Measurements from ENCODE around the gene TRIP10.
A peak's percentile ranks its signal among the peaks of the same experiment; 100 is the strongest.

TRIP10 gene

DNA sequence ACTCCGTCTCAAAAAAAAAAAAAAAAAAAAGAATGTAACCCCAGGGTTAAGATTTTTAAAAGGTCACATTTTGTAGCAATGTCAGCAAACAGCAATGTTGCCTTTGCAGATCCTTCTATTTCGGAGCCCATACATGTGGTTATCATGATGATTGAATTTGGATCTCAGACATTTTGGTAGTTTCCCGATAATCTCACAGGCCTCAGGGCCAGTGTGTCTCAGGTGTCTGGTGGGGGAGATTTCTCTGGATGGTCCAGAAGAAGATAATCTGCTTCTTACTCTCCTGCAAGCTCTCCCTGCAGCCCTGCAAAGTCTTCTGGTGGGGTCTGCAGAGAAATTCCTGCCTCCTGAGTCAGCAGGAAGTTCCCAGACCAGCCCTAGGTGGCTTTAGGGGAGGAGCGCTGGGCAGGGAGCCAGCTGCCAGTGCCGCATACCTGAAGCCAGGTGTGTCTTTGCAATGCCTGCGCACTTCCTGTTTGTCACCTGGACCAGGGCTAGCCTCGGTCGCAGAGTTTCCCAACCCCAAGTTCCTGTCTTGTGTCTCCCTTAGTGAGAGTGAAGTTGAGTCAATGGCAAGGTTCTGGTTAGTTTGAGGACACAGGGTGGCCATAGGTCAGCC, 26.4 kb downstream of the TRIP10 start:
- Mint-ChIP-seq H3K9me3 (no peaks in the 10 kb centered on the region), H3K27ac (peak overlapping the region in 2 of 3 experiments; percentile 6 to 69), H3K27me3 (ENCODE audit: low read depth) (peaks cover 54% of the 10 kb centered on the region), H3K4me3 (peak overlapping the region; percentile 72 to 76 (median 74)), H3K36me3 (ENCODE audit: low read depth) (no peaks in the 10 kb centered on the region), H3K4me1 (peaks cover 11% of the 10 kb centered on the region)
- TF ChIP-seq, protein P1, sequence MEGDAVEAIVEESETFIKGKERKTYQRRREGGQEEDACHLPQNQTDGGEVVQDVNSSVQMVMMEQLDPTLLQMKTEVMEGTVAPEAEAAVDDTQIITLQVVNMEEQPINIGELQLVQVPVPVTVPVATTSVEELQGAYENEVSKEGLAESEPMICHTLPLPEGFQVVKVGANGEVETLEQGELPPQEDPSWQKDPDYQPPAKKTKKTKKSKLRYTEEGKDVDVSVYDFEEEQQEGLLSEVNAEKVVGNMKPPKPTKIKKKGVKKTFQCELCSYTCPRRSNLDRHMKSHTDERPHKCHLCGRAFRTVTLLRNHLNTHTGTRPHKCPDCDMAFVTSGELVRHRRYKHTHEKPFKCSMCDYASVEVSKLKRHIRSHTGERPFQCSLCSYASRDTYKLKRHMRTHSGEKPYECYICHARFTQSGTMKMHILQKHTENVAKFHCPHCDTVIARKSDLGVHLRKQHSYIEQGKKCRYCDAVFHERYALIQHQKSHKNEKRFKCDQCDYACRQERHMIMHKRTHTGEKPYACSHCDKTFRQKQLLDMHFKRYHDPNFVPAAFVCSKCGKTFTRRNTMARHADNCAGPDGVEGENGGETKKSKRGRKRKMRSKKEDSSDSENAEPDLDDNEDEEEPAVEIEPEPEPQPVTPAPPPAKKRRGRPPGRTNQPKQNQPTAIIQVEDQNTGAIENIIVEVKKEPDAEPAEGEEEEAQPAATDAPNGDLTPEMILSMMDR (IDR thresholded peaks at IDR 0.05; ENCODE audit: unreplicated experiment in 3 of 3), result no peak

DNA sequence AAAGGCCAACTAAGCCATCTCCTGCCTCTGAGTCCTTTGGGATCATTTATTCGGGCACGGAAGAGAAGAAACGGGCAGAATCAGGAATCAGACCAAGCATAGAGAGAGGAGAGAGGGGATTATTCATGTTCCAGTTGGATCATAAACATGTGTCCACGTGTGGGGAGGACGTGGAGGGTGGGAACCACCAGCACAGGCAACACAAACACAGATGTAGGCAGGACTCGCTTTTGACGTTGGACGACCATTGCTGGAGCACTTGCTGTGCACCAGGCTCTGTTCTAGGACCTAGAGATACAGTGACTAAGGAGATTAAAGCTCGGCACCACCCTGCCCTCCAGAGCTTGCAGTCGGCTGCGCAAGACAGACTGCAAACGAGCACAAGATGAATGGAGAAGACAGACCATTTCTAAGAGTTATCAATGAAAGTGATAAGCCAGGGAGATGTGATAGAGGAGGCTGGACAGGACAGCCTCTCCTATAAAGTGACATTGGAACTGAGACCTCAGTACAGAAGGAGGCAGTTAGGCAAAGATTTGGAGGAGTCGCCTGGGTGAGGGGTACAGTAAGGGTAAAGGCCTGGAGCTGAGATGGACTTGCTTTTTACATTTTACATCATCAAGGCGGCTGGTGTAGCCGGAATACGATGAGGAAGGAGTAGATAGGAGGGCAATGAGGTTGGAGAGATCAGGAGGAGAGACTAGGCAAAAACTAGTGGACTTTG, 27.0 kb downstream of the TRIP10 start:
- TF ChIP-seq, protein P1 (IDR thresholded peaks at IDR 0.05; ENCODE audit: unreplicated experiment in 3 of 3), result no peak
- H3K4me3 Mint-ChIP-seq, result peak overlapping the region; percentile 72 to 76 (median 74)
- no peaks in the 10 kb centered on the region for H3K9me3 Mint-ChIP-seq
- H3K4me1 Mint-ChIP-seq, result peaks cover 11% of the 10 kb centered on the region
- H3K36me3 Mint-ChIP-seq (ENCODE audit: low read depth), result no peaks in the 10 kb centered on the region
- peaks cover 58% of the 10 kb centered on the region for H3K27me3 Mint-ChIP-seq (ENCODE audit: low read depth)
- peak overlapping the region in 2 of 3 experiments; percentile 6 to 69 for H3K27ac Mint-ChIP-seq

GRCh38 chr19:6767081-6767356, 27.5 kb downstream of the TRIP10 start:
- H3K4me3 Mint-ChIP-seq, result peak overlapping the region; percentile 38 to 76 (median 74)
- H3K27me3 Mint-ChIP-seq (ENCODE audit: low read depth), result peaks cover 60% of the 10 kb centered on the region
- no peaks in the 10 kb centered on the region for H3K9me3 Mint-ChIP-seq
- H3K36me3 Mint-ChIP-seq (ENCODE audit: low read depth), result no peaks in the 10 kb centered on the region
- TF ChIP-seq, protein P1 (IDR thresholded peaks at IDR 0.05; ENCODE audit: unreplicated experiment in 3 of 3), result no peak
- H3K27ac Mint-ChIP-seq, result no peak overlapping the region
- peaks cover 11% of the 10 kb centered on the region for H3K4me1 Mint-ChIP-seq

DNA sequence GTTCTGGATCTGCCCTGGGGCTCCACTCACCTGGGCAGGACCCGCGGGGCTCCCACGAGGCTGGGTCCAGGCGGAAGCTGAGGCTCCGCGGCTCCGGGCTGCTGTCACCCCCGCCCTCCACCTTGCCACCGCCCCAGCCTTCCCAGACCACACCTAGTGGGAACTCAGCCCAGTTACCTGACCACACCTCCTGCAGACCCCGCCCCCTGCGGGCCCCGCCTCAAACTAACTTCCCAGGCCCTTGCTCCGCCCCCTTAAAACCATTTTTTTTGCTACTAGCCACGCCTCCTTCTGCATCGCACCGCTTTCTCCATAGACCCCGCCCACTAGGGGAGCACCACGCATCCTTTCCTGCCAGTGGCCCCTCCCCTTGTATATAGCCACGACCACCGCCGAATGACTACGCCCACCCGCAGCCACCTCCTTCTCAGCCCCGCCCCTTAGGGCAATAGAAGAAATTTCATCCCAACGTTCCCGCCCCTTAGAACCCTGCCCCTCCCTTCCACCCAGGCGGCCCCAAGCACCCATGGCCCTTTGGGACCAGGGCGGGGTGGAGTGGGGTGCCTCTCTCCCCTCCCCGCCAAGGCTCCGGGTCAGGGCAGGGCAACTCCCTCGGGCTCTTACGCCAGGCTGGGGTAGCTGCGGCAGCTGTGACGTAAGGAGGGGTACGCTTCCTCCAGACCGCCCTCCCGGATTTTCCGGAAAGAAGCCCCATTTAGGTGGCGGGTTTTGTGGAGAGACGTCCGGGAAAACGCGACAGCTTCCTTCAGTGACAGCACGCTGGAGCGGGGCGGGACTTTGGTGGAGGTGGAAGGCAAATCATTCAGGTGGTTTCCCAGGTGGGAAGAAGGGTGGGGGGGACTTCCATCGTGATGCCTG, 28.1 kb downstream of the TRIP10 start, which contains the start of gene SH2D3A:
TSS of gene SH2D3A (minus strand) at position 79 of the 879 bp plus-strand sequence. CDS start 3,687 bp downstream, outside the sequence.
- peak within 1 kb of the TSS in 2 of 3 experiments; percentile 6 to 69 for H3K27ac Mint-ChIP-seq
- H3K27me3 Mint-ChIP-seq (ENCODE audit: low read depth), result peaks cover 60% of the 10 kb centered on the region
- H3K4me1 Mint-ChIP-seq, result peaks cover 11% of the 10 kb centered on the region
- TF ChIP-seq, protein P1 (IDR thresholded peaks at IDR 0.05; ENCODE audit: unreplicated experiment in 3 of 3), result no peak
- no peaks in the 10 kb centered on the region for H3K36me3 Mint-ChIP-seq (ENCODE audit: low read depth)
- H3K9me3 Mint-ChIP-seq, result no peaks in the 10 kb centered on the region
- peak within 1 kb of the TSS; percentile 76 to 81 (median 79) for H3K4me3 Mint-ChIP-seq

DNA sequence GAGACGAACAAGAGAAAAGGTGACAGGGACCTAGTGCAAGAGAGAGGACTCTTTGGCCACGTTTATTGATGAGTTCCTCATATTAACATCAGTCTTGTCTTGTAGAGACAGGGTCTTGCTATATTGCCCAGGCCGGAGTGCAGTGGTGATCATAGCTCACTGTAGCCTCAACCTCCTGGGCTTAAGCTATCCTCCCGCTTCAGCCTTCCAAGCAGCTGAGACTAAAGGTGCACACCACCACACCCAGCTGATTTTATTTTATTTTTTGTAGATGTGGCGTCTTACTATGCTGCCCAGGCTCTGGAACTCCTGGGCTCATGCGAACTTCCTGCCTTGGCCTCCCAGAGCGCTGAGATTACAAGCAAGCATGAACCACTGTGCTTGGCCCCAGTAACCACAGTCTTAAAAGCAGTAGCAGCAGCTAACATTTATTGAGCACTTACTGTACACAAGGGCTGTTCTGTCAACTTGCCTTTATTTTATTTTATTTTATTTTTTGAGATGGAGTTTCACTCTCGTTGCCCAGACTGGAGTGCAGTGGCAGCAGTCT, 28.8 kb downstream of the TRIP10 start:
- Mint-ChIP-seq H3K27me3 (ENCODE audit: low read depth) (peaks cover 60% of the 10 kb centered on the region), H3K36me3 (ENCODE audit: low read depth) (no peaks in the 10 kb centered on the region), H3K4me1 (peaks cover 11% of the 10 kb centered on the region), H3K4me3 (peak overlapping the region in 2 of 3 experiments; percentile 31 to 43), H3K9me3 (no peaks in the 10 kb centered on the region), H3K27ac (no peak overlapping the region)
- TF ChIP-seq, protein P1 (IDR thresholded peaks at IDR 0.05; ENCODE audit: unreplicated experiment in 3 of 3), result no peak

Measured in nephron (organoid).